ENCODE results near the gene UTS2. TPM values are rescaled to one million over a fixed set of nuclear protein-coding genes. Genes with fewer than 3 reads are reported as not detected.

UTS2 gene
- total and polyA plus RNA-seq, 9 of the 15 experiments (the other 6 are each of a cell fraction or from before 2014, with no cell fraction given) = 0.22 to 0.29 TPM; not detected in 7

- TF ChIP-seq RBM25 (IDR thresholded peaks at IDR 0.05; ENCODE audit: low read depth, low read length, severe bottlenecking) (no peak), AFF4 (CRISPR knock-in tag; IDR thresholded peaks at IDR 0.05) (no peak), TAF7 (tag; IDR thresholded peaks at IDR 0.05) (no peak), ZKSCAN8 (CRISPR knock-in tag; IDR thresholded peaks at IDR 0.05) (no peak)
Measured at GRCh38 chr1:7891804-7892203, 38.9 kb upstream of the UTS2 start (continued).

DNA sequence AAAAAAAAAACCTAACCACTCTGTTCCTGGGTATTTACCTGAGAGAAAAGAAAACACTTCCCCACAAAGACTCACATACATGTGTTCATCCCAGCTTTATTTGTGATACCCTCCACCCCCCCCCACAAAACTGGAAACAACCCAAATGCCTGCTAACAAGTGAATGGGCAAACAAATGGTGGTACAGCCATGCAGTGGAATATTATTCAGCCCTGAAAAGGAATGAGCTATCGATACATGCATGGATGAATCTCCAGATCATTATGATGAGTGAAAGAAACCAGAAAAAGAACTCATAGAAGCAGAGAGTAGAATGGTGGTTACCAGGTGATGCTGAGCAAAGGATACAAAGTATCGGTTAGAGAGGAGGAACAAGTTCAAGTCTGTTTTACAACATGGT, 38.0 kb upstream of the UTS2 start:
- Histone ChIP-seq H3K9me1 (ENCODE audit: control insufficient read depth, insufficient read depth, low read length) (no peaks in the 10 kb centered on the region), H2AFZ (ENCODE audit: low read depth, low read length) (no peak overlapping the region), H3K79me2 (ENCODE audit: control insufficient read depth, insufficient read depth, low read length) (no peaks in the 10 kb centered on the region), H3K4me3 (no peak overlapping the region), H3K4me1 (replicated peaks in 1 of 2; ENCODE audit: control insufficient read depth in 2 of 2, insufficient read depth in 2 of 2, low read length in 2 of 2) (peaks cover 0 to 2% of the 10 kb centered on the region in 2 experiments; a peak in 2 of 5 replicates), H3K4me2 (ENCODE audit: insufficient read depth, low read length) (no peak overlapping the region), H4K20me1 (replicated peaks; ENCODE audit: control insufficient read depth, insufficient read depth, low read length) (no peaks in the 10 kb centered on the region), H3K9me3 (replicated peaks; ENCODE audit: control insufficient read depth, insufficient read depth, low read depth, low read length) (no peaks in the 10 kb centered on the region), H3K36me3 (ENCODE audit: control insufficient read depth, insufficient read depth, low read length) (no peaks in the 10 kb centered on the region), H3K27ac (ENCODE audit: extremely low read depth, low read depth, low read length) (no peak overlapping the region), H3K9ac (ENCODE audit: insufficient read depth in 1 of 2, low read depth in 2 of 2, low read length in 2 of 2) (no peak overlapping the region), H3K27me3 (ENCODE audit: control insufficient read depth in 2 of 2, insufficient read depth in 2 of 2, low read length in 2 of 2) (peaks cover 21 to 47% of the 10 kb centered on the region in 2 experiments)
- ChIA-PET POLR2A (no interaction called here), CTCF (ENCODE audit: low intra/inter-chr PET ratio) (interaction anchor here (0.6 to 0.7 kb wide), 2 partner anchors 213 to 577 kb away, joined by 3 to 4 read pairs; no protein-coding TSS in a partner anchor)
- 35% methylated on average over 2 of the region's 2 CpGs for WGBS (ENCODE audit: insufficient coverage, low coverage, missing lambda C conversion rate)
- TF ChIP-seq EP300 (IDR thresholded peaks at IDR 0.05; ENCODE audit: low read length) (no peak), RBM25 (IDR thresholded peaks at IDR 0.05; ENCODE audit: low read depth, low read length, severe bottlenecking) (peak; percentile 50), ETV6 (IDR thresholded peaks at IDR 0.05; ENCODE audit: borderline replicate concordance in 1 of 2, low read depth in 2 of 2, low read length in 1 of 2) (no peak), ETV6 (CRISPR knock-in tag; IDR thresholded peaks at IDR 0.05; ENCODE audit: borderline replicate concordance) (no peak), ERF (CRISPR knock-in tag; IDR thresholded peaks at IDR 0.05) (no peak), ZNF146 (CRISPR knock-in tag; IDR thresholded peaks at IDR 0.05; ENCODE audit: unreplicated experiment) (peak; percentile 97), KDM1A (IDR thresholded peaks at IDR 0.05) (peak; percentile 29 to 55; a peak in 2 of 4 replicates)
- ATAC-seq = no peak
- intact Hi-C loops (cut with micrococcal nuclease) = no loop called here
- FAIRE-seq = no peak
- BruUV-seq (replicated peaks) = no TSS peak
- in situ Hi-C loops (cut with MboI) = no loop called here
- DNase-seq (ENCODE audit: extremely low read depth in 1 of 4, low spot score in 3 of 4) = no peak

Measured in K562 (cell line).